Prostate gland (tissue), 2 donors: Measurements from ENCODE around the gene RIPK4. TPM values are rescaled to one million over a fixed set of nuclear protein-coding genes. Genes with fewer than 3 reads are reported as not detected.
A peak's percentile ranks its signal among the peaks of the same experiment; 100 is the strongest.

Experiments
- DNase-seq: peaks from one replicate; pipeline ENCODE4 v3.0.0-alpha.2; 2019; ENCODE audit warnings: low spot score
- H3K27ac ChIP-seq, 2 donors: fragments of 200-600 bp; sonication (generic); 2 replicates each; pipeline ENCODE4 v1.5.1; 2017 to 2019
- H3K27me3 ChIP-seq: fragments of 200-600 bp; sonication (generic); replicated peaks from 2 replicates; pipeline ENCODE4 v1.5.1; 2019; ENCODE audit not compliant: insufficient read depth
- H3K36me3 ChIP-seq, 2 donors: fragments of 200-600 bp; sonication (generic); 1 replicate in 1 of 2; 2 replicates in 1 of 2; pipeline versions ENCODE4 v1.5.1 to v1.8.1; 2017 to 2019
- H3K4me1 ChIP-seq: fragments of 200-600 bp; sonication (generic); replicated peaks from 2 replicates; pipeline ENCODE4 v1.5.1; 2019
- H3K4me3 ChIP-seq, 2 donors: fragments of 200-600 bp; sonication (generic); 2 replicates each; pipeline ENCODE4 v1.5.1; 2017 to 2019
- H3K9me3 ChIP-seq: fragments of 200-600 bp; sonication (generic); 2 replicates; pipeline ENCODE4 v1.5.1; 2017
- CTCF ChIP-seq, 4 experiments: fragments of 200-600 bp in 2 of 4; fragments of 450-650 bp in 2 of 4; sonication (generic) in 2 of 4; IDR thresholded peaks; 1 replicate in 3 of 4; 2 replicates in 1 of 4; pipeline ENCODE4 v1.5.1; 2016 to 2019; ENCODE audit warnings: antibody characterized with exemption in 4 of 4, mild to moderate bottlenecking in 2 of 4, moderate library complexity in 2 of 4
- POLR2A ChIP-seq: fragments of 450-650 bp; IDR thresholded peaks from one replicate; pipeline ENCODE4 v1.6.1; 2016; ENCODE audit warnings: antibody characterized with exemption, mild to moderate bottlenecking
- POLR2AphosphoS5 ChIP-seq: sonication (generic); formaldehyde crosslinking; IDR thresholded peaks from one replicate; pipeline ENCODE4 v1.6.1; 2017; ENCODE audit warnings: antibody characterized with exemption
- WGBS: methylation state at CpG from one replicate; pipeline ENCODE4 v1.1.5; 2018; 5-methylcytosine and 5-hydroxymethylcytosine counted together
- intact Hi-C: fragments of 100-400 bp; cut with DNase I; formaldehyde crosslinking; loops from one replicate; pipeline ENCODE4 v1.14.2; 2022
- total RNA-seq, 2 donors: library from RNA; depleted of rRNA; stranded (reverse); fragments of >200 nt; gene quantifications; one replicate each; pipeline ENCODE4 v1.1.0, GENCODE V29; 2016

The RIPK4 gene
- total RNA-seq, 2 donors from 2014 or later: 26.9 to 52.6 TPM

GRCh38 chr21:41752231-41752681 lies 14.6 kb downstream of the RIPK4 start:
- 53% methylated on average over 13 of the region's 13 CpGs for WGBS
- Histone ChIP-seq H3K27me3 (no peaks in the 10 kb centered on the region), H3K36me3 (no peaks in the 10 kb centered on the region), H3K4me3 (no peak overlapping the region), H3K27ac (peak overlapping the region; percentile 72 to 78), H3K4me1 (peaks cover 19% of the 10 kb centered on the region), H3K9me3 (no peaks in the 10 kb centered on the region)
- intact Hi-C loops: no loop called here
- TF ChIP-seq POLR2A: no peak
- no peak for TF ChIP-seq POLR2AphosphoS5
- TF ChIP-seq CTCF (IDR thresholded peaks at IDR 0.05): no peak
- no peak for DNase-seq

- H3K4me3 ChIP-seq: no peak overlapping the region
- no peaks in the 10 kb centered on the region for H3K9me3 ChIP-seq
- H3K27me3 ChIP-seq: no peaks in the 10 kb centered on the region
- 47% methylated on average over 12 of the region's 12 CpGs for whole genome bisulfite sequencing
- intact Hi-C loops: no loop called here
- H3K36me3 ChIP-seq: no peaks in the 10 kb centered on the region
- peak in 1 of 4 experiments; percentile 12 for TF ChIP-seq CTCF (IDR thresholded peaks at IDR 0.05)
- TF ChIP-seq POLR2A: no peak
- peak; percentile 94 for TF ChIP-seq POLR2AphosphoS5
- DNase-seq: peak; percentile 95
- H3K27ac ChIP-seq: peak overlapping the region; percentile 72 to 78
- H3K4me1 ChIP-seq: peaks cover 19% of the 10 kb centered on the region
These were observed 15.2 kb downstream of the RIPK4 start for GRCh38 chr21:41751611-41752011.

- Histone ChIP-seq H3K27ac (peak overlapping the region; percentile 20 to 49), H3K9me3 (no peaks in the 10 kb centered on the region), H3K36me3 (no peaks in the 10 kb centered on the region), H3K27me3 (no peaks in the 10 kb centered on the region), H3K4me1 (peaks cover 19% of the 10 kb centered on the region), H3K4me3 (no peak overlapping the region)
- no peak for DNase-seq
- intact Hi-C loops: no loop called here
- TF ChIP-seq POLR2A (no peak), POLR2AphosphoS5 (no peak), CTCF (IDR thresholded peaks at IDR 0.05) (no peak)
- WGBS: 72% methylated on average over 16 of the region's 16 CpGs
These were observed 16.2 kb downstream of the RIPK4 start for GRCh38 chr21:41750532-41751151.

- Histone ChIP-seq H3K27ac (peak overlapping the region in 1 of 2 donors; percentile 49), H3K36me3 (no peaks in the 10 kb centered on the region), H3K4me3 (no peak overlapping the region), H3K27me3 (no peaks in the 10 kb centered on the region), H3K9me3 (no peaks in the 10 kb centered on the region), H3K4me1 (peaks cover 19% of the 10 kb centered on the region)
- TF ChIP-seq POLR2A (no peak), POLR2AphosphoS5 (no peak), CTCF (IDR thresholded peaks at IDR 0.05) (no peak)
- whole genome bisulfite sequencing: 61% methylated on average over 7 of the region's 7 CpGs
- no peak for DNase-seq
- intact Hi-C loops: no loop called here
These were observed 16.8 kb downstream of the RIPK4 start for GRCh38 chr21:41750051-41750450.

- Histone ChIP-seq H3K27ac (no peak overlapping the region), H3K4me1 (peaks cover 16% of the 10 kb centered on the region), H3K9me3 (no peaks in the 10 kb centered on the region), H3K27me3 (no peaks in the 10 kb centered on the region), H3K36me3 (no peaks in the 10 kb centered on the region), H3K4me3 (no peak overlapping the region)
- DNase-seq: no peak
- TF ChIP-seq POLR2A (no peak), POLR2AphosphoS5 (no peak), CTCF (IDR thresholded peaks at IDR 0.05) (no peak)
- WGBS: 79% methylated on average over 10 of the region's 10 CpGs
- intact Hi-C loops: no loop called here
These were observed 17.6 kb downstream of the RIPK4 start for GRCh38 chr21:41749286-41749685.
